ENCODE measurements around the gene PLXND1.
"Not testable (repeated sequence)": the region's sequence is repeated elsewhere in the genome, so short reads cannot be mapped to it uniquely, and the experiment has no call there.

- TF ChIP-seq POLR2A (IDR thresholded peaks at IDR 0.05; ENCODE audit: low read depth); EP300 (IDR thresholded peaks at IDR 0.05); CTCF (IDR thresholded peaks at IDR 0.05): not testable (repeated sequence)
Measured at GRCh38 chr3:129515108-129515820, 91.2 kb downstream of the PLXND1 start.
